Right lobe of liver (tissue), 4 donors: Measurements from ENCODE around the gene TMPRSS9.

ENCODE experiments used
- POLR2A ChIP-seq: fragments of 450-650 bp; IDR thresholded peaks from one replicate; pipeline ENCODE4 v1.6.1; 2017; ENCODE audit warnings: antibody characterized with exemption, mild to moderate bottlenecking
- TF ChIP-seq, protein P1 (sequence below), 4 donors: fragments of 200-600 bp in 3 of 4; fragments of 450-650 bp in 1 of 4; IDR thresholded peaks; one replicate each; pipeline versions ENCODE4 v1.5.1 to v1.8.0; 2016 to 2022; ENCODE audit warnings: antibody characterized with exemption in 4 of 4, mild to moderate bottlenecking in 2 of 4
- donor health status: DM: no; HTN: no; CAD: no.
- donor health status: DM: no; HTN: no; CAD: no.
- donor health status: DM: no; HTN: yes; CAD: no.

DNA sequence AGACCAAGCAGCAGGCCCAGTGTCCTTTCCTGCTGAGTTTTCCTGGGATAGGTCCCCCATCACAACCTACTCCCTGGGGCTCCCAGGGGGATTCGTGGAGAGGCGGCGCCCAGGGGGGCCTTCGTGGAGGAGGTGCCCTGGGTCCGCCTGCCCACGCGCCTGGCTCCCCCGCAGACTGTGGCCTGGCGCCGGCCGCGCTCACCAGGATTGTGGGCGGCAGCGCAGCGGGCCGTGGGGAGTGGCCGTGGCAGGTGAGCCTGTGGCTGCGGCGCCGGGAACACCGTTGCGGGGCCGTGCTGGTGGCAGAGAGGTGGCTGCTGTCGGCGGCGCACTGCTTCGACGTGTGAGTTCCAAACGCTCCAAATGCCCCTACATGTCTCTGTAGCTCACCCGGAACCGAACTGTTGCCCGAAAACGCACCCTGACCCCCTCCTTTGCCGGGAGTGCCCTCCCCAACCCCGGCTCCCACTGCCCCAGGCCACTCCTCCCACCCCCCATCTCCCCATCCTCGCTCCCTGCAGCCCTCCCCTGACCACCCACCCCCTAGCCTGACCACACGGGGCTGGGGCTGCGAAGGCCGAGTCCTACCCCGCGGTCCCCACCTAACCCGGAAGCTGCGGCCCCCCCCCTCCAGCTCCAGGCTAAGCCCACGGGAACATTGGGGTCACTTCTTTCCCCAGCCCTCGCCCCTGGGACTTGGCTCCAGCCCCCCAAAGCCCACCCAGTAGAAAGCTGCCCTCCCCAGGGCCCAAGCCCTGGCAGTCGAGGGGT lies 64.0 kb downstream of the TMPRSS9 start:
- TF ChIP-seq, protein P1, sequence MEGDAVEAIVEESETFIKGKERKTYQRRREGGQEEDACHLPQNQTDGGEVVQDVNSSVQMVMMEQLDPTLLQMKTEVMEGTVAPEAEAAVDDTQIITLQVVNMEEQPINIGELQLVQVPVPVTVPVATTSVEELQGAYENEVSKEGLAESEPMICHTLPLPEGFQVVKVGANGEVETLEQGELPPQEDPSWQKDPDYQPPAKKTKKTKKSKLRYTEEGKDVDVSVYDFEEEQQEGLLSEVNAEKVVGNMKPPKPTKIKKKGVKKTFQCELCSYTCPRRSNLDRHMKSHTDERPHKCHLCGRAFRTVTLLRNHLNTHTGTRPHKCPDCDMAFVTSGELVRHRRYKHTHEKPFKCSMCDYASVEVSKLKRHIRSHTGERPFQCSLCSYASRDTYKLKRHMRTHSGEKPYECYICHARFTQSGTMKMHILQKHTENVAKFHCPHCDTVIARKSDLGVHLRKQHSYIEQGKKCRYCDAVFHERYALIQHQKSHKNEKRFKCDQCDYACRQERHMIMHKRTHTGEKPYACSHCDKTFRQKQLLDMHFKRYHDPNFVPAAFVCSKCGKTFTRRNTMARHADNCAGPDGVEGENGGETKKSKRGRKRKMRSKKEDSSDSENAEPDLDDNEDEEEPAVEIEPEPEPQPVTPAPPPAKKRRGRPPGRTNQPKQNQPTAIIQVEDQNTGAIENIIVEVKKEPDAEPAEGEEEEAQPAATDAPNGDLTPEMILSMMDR (IDR thresholded peaks at IDR 0.05) = no peak
- no peak for TF ChIP-seq POLR2A
